Loucy (cell line): ENCODE measurements around the gene AGBL4.

Experiments
- H2AFZ ChIP-seq: fragments of 200-600 bp; sonication (generic); 2 replicates; pipeline ENCODE4 v1.6.0; 2016; ENCODE audit warnings: antibody characterized with exemption, mild to moderate bottlenecking, low read length, moderate library complexity
- H3F3A ChIP-seq: fragments of 200-600 bp; 2 replicates; pipeline ENCODE4 v1.6.0; 2016; ENCODE audit warnings: antibody characterized with exemption, low read depth, mild to moderate bottlenecking
- H3K27me3 ChIP-seq: fragments of 200-600 bp; sonication (generic); 2 replicates; pipeline ENCODE4 v1.6.1; 2014; ENCODE audit warnings: low read length, mild to moderate bottlenecking; ENCODE audit not compliant: insufficient read depth, poor library complexity, severe bottlenecking
- H3K36me3 ChIP-seq: fragments of 200-600 bp; sonication (generic); 2 replicates; pipeline ENCODE4 v1.6.1; 2016; ENCODE audit warnings: low read length; ENCODE audit not compliant: insufficient read depth
- H3K4me1 ChIP-seq: fragments of 200-600 bp; sonication (generic); 2 replicates; pipeline ENCODE4 v1.5.1; 2014; ENCODE audit warnings: low read length, mild to moderate bottlenecking; ENCODE audit not compliant: insufficient read depth, poor library complexity, severe bottlenecking
- H3K4me2 ChIP-seq: fragments of 200-600 bp; sonication (generic); 2 replicates; pipeline ENCODE4 v1.6.0; 2014; ENCODE audit warnings: antibody characterized with exemption, low read length, low read depth, mild to moderate bottlenecking; ENCODE audit not compliant: poor library complexity, severe bottlenecking
- H3K4me3 ChIP-seq: fragments of 200-600 bp; sonication (generic); 2 replicates; pipeline ENCODE4 v1.5.1; 2014; ENCODE audit warnings: low read length, mild to moderate bottlenecking, mixed read lengths; ENCODE audit not compliant: poor library complexity, severe bottlenecking
- H3K79me2 ChIP-seq: fragments of 200-600 bp; sonication (generic); 2 replicates; pipeline ENCODE4 v1.6.1; 2014; ENCODE audit warnings: low read length; ENCODE audit not compliant: insufficient read depth
- H3K9ac ChIP-seq: fragments of 200-600 bp; sonication (generic); 2 replicates; pipeline ENCODE4 v1.6.0; 2014; ENCODE audit warnings: mild to moderate bottlenecking, low read depth, low read length, moderate library complexity; ENCODE audit not compliant: poor library complexity, severe bottlenecking
- H3K9me2 ChIP-seq: fragments of 200-600 bp; sonication (generic); replicated peaks from 2 replicates; pipeline ENCODE4 v1.6.1; 2016; ENCODE audit warnings: low read depth, low read length, mixed read lengths
- H3K9me3 ChIP-seq: fragments of 200-600 bp; sonication (generic); 2 replicates; pipeline ENCODE4 v1.6.1; 2014; ENCODE audit warnings: mild to moderate bottlenecking, antibody characterized with exemption, low read length, low read depth; ENCODE audit not compliant: insufficient read depth
- H4K20me1 ChIP-seq: fragments of 200-600 bp; sonication (generic); 2 replicates; pipeline ENCODE4 v1.6.0; 2014; ENCODE audit warnings: antibody characterized with exemption, low read length, mild to moderate bottlenecking; ENCODE audit not compliant: insufficient read depth, poor library complexity, severe bottlenecking
- EZH2phosphoT487 ChIP-seq: fragments of 200-600 bp; IDR thresholded peaks from 2 replicates; pipeline ENCODE4 v1.6.1; 2018; ENCODE audit warnings: antibody characterized with exemption, mild to moderate bottlenecking, moderate library complexity, borderline replicate concordance
- TF ChIP-seq, protein P1 (sequence below): fragments of 200-600 bp; sonication (generic); conservative IDR thresholded peaks from 2 replicates; pipeline ENCODE4 v1.5.1; 2014; ENCODE audit warnings: mild to moderate bottlenecking, antibody characterized with exemption, low read length

The AGBL4 gene

DNA sequence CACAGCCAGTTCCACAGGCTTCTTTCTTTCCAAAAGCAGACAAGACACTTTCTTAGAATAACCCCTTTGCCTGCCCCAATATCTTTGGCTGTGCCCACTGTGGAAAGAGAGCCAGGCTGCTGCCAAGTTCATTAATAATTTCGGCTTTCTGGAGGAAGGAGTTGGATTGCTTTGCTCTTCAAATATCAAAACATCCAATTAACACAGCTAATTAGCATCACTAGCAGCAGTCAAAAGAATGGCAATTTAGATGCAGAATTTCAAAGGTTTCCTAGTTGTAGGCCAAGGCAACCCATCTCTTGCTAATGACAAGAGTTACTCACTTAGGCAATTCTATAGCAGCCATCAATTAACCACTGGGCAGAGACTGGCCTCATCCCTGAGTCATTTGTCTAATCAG, 1460.7 kb downstream of the AGBL4 start:
- Histone ChIP-seq H3K4me1 (no peaks in the 10 kb centered on the region), H4K20me1 (no peaks in the 10 kb centered on the region), H3K4me2 (no peak overlapping the region), H3K79me2 (no peaks in the 10 kb centered on the region), H3K9me2 (no peaks in the 10 kb centered on the region), H3K9ac (no peak overlapping the region), H3F3A (no peaks in the 10 kb centered on the region), H3K9me3 (no peaks in the 10 kb centered on the region), H3K36me3 (no peaks in the 10 kb centered on the region), H2AFZ (no peak overlapping the region), H3K4me3 (no peak overlapping the region), H3K27me3 (no peaks in the 10 kb centered on the region)
- no peak for TF ChIP-seq EZH2phosphoT487
- TF ChIP-seq, protein P1, sequence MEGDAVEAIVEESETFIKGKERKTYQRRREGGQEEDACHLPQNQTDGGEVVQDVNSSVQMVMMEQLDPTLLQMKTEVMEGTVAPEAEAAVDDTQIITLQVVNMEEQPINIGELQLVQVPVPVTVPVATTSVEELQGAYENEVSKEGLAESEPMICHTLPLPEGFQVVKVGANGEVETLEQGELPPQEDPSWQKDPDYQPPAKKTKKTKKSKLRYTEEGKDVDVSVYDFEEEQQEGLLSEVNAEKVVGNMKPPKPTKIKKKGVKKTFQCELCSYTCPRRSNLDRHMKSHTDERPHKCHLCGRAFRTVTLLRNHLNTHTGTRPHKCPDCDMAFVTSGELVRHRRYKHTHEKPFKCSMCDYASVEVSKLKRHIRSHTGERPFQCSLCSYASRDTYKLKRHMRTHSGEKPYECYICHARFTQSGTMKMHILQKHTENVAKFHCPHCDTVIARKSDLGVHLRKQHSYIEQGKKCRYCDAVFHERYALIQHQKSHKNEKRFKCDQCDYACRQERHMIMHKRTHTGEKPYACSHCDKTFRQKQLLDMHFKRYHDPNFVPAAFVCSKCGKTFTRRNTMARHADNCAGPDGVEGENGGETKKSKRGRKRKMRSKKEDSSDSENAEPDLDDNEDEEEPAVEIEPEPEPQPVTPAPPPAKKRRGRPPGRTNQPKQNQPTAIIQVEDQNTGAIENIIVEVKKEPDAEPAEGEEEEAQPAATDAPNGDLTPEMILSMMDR = no peak

DNA sequence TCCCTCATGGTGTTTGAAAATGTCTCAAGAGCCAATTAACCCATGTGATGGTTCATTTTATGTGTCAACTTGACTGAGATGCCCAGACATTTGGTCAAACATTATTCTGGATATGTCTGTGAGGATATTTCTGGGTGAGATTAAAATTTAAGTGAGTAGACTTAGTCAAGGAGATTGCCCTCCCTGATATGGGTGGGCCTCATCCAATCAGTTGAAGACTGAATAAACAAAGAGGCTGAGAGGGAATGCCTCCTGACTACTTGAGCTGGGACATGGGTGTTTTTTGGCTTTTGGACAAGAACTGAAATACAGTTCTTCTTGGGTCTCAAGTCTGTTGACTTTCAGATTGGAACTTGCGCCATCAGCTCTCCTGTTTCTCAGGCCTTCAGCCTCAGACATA, 1462.3 kb downstream of the AGBL4 start:
- TF ChIP-seq EZH2phosphoT487 = no peak
- TF ChIP-seq, protein P1 = no peak
- H3K9me2 ChIP-seq = no peaks in the 10 kb centered on the region
- H4K20me1 ChIP-seq = no peaks in the 10 kb centered on the region
- no peak overlapping the region for H3K4me3 ChIP-seq
- no peak overlapping the region for H3K9ac ChIP-seq
- H3F3A ChIP-seq = no peaks in the 10 kb centered on the region
- H3K4me1 ChIP-seq = no peaks in the 10 kb centered on the region
- H3K79me2 ChIP-seq = no peaks in the 10 kb centered on the region
- H3K4me2 ChIP-seq = no peak overlapping the region
- no peaks in the 10 kb centered on the region for H3K27me3 ChIP-seq
- no peak overlapping the region for H2AFZ ChIP-seq
- H3K9me3 ChIP-seq = no peaks in the 10 kb centered on the region
- H3K36me3 ChIP-seq = no peaks in the 10 kb centered on the region

DNA sequence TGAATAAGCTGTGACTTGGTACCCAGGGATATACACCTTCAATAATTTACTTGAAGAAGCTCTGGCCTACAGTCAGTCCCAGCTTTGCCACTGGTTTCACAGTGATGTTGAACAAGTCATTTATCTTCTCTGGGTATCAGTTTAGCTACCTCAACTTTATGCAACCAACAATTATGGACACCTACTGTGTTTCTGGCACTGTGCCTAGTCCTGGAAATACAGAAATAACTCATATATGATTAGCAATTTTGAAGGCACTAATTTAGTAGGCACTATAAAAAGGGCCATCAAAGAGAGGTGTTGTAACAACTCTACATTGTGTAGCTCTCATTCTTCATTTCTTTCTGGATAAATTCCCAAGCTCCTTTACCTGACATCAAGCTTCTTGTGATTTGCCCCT, 1463.2 kb downstream of the AGBL4 start:
- Histone ChIP-seq H3K4me3 (no peak overlapping the region), H3K27me3 (no peaks in the 10 kb centered on the region), H3K36me3 (no peaks in the 10 kb centered on the region), H2AFZ (no peak overlapping the region), H3K9me2 (no peaks in the 10 kb centered on the region), H4K20me1 (no peaks in the 10 kb centered on the region), H3K4me2 (no peak overlapping the region), H3K4me1 (no peaks in the 10 kb centered on the region), H3K9me3 (no peaks in the 10 kb centered on the region), H3K79me2 (no peaks in the 10 kb centered on the region), H3F3A (no peaks in the 10 kb centered on the region), H3K9ac (no peak overlapping the region)
- TF ChIP-seq, protein P1 = no peak
- no peak for TF ChIP-seq EZH2phosphoT487
